Nephron (organoid): ENCODE measurements around the gene SBSN.

Experiments used
- H3K27ac Mint-ChIP-seq, 3 experiments: 2 replicates each; pipeline ENCODE4 v1.8.0; 2020; ENCODE audit warnings: mixed read lengths in 3 of 3, mild to moderate bottlenecking in 2 of 3, moderate library complexity in 1 of 3
- H3K27me3 Mint-ChIP-seq: 2 replicates; pipeline ENCODE4 v1.8.0; 2021; ENCODE audit warnings: low read depth, mild to moderate bottlenecking, moderate library complexity, mixed read lengths
- H3K36me3 Mint-ChIP-seq: 2 replicates; pipeline ENCODE4 v1.8.0; 2020; ENCODE audit warnings: low read depth, mixed read lengths
- H3K4me1 Mint-ChIP-seq: 2 replicates; pipeline ENCODE4 v1.8.0; 2020; ENCODE audit warnings: mixed read lengths
- H3K4me3 Mint-ChIP-seq, 3 experiments: 2 replicates each; pipeline ENCODE4 v1.8.0; 2020; ENCODE audit warnings: mild to moderate bottlenecking in 3 of 3, mixed read lengths in 3 of 3, moderate library complexity in 2 of 3
- H3K9me3 Mint-ChIP-seq: 2 replicates; pipeline ENCODE4 v1.8.0; 2020; ENCODE audit warnings: mixed read lengths
- CTCF ChIP-seq, 3 experiments: fragments of 200-600 bp; sonication (generic); IDR thresholded peaks; one replicate each; pipeline ENCODE4 v1.5.0; 2021; ENCODE audit warnings: antibody characterized with exemption in 3 of 3; ENCODE audit not compliant: unreplicated experiment in 3 of 3

Gene SBSN

GRCh38 chr19:35556025-35556590, 28.0 kb upstream of the SBSN start:
- no peaks in the 10 kb centered on the region for H3K36me3 Mint-ChIP-seq
- no peaks in the 10 kb centered on the region for H3K9me3 Mint-ChIP-seq
- peaks cover 5% of the 10 kb centered on the region for H3K4me1 Mint-ChIP-seq
- no peak for TF ChIP-seq CTCF (IDR thresholded peaks at IDR 0.05; ENCODE audit: unreplicated experiment in 3 of 3)
- H3K4me3 Mint-ChIP-seq, result peak overlapping the region; percentile 26 to 48 (median 47)
- no peak overlapping the region for H3K27ac Mint-ChIP-seq
- peaks cover 62% of the 10 kb centered on the region for H3K27me3 Mint-ChIP-seq

- Mint-ChIP-seq H3K36me3 (no peaks in the 10 kb centered on the region), H3K4me3 (peak overlapping the region; percentile 8 to 48 (median 26)), H3K9me3 (no peaks in the 10 kb centered on the region), H3K27ac (no peak overlapping the region), H3K4me1 (peaks cover 5% of the 10 kb centered on the region), H3K27me3 (peaks cover 56% of the 10 kb centered on the region)
- TF ChIP-seq CTCF (IDR thresholded peaks at IDR 0.05; ENCODE audit: unreplicated experiment in 3 of 3), result peak in 2 of 3 experiments; percentile 13 to 31
Observed at GRCh38 chr19:35555301-35556005, 27.3 kb upstream of the SBSN start.

GRCh38 chr19:35554076-35554475, 26.0 kb upstream of the SBSN start:
- no peak for TF ChIP-seq CTCF (IDR thresholded peaks at IDR 0.05; ENCODE audit: unreplicated experiment in 3 of 3)
- Mint-ChIP-seq H3K36me3 (no peaks in the 10 kb centered on the region), H3K4me3 (no peak overlapping the region), H3K27ac (no peak overlapping the region), H3K27me3 (peaks cover 42% of the 10 kb centered on the region), H3K4me1 (peaks cover 5% of the 10 kb centered on the region), H3K9me3 (no peaks in the 10 kb centered on the region)

GRCh38 chr19:35553385-35554000, 25.4 kb upstream of the SBSN start:
- Mint-ChIP-seq H3K9me3 (no peaks in the 10 kb centered on the region), H3K27ac (no peak overlapping the region), H3K4me3 (no peak overlapping the region), H3K4me1 (peaks cover 5% of the 10 kb centered on the region), H3K36me3 (no peaks in the 10 kb centered on the region), H3K27me3 (peaks cover 36% of the 10 kb centered on the region)
- TF ChIP-seq CTCF (IDR thresholded peaks at IDR 0.05; ENCODE audit: unreplicated experiment in 3 of 3), result no peak

GRCh38 chr19:35552534-35553384, 24.6 kb upstream of the SBSN start:
- H3K4me3 Mint-ChIP-seq, result no peak overlapping the region
- H3K27ac Mint-ChIP-seq, result no peak overlapping the region
- no peak for TF ChIP-seq CTCF (IDR thresholded peaks at IDR 0.05; ENCODE audit: unreplicated experiment in 3 of 3)
- no peaks in the 10 kb centered on the region for H3K36me3 Mint-ChIP-seq
- H3K4me1 Mint-ChIP-seq, result peaks cover 5% of the 10 kb centered on the region
- peaks cover 31% of the 10 kb centered on the region for H3K27me3 Mint-ChIP-seq
- H3K9me3 Mint-ChIP-seq, result no peaks in the 10 kb centered on the region
